ENCODE results near the gene ARRDC1. TPM values are rescaled to one million over a fixed set of nuclear protein-coding genes. Genes with fewer than 3 reads are reported as not detected.

The ARRDC1 gene
- total RNA-seq, 2 donors from 2014 or later, result 78.1 to 93.6 TPM

DNA sequence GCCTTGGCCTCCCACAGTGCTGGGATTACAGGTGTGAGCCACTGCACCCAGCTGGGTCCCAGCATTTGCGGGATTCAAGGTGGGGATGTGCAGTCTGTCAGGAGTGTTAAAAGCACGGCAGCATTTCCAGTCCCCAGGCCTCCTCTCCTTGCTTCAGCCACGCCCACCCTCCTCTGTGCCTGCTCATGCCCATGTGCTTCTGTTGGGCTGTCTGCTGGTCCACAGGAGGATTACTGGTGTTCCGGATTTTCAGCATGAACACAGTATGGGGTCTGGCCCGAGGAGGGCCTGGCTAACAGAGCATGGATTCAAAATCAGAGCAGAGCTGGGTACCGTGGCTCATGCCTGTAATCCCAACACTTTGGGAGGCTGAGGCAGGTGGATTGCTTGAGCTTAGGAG, 5.5 kb downstream of the ARRDC1 start:
- Histone ChIP-seq H3K36me3 (replicated peaks in 1 of 2; ENCODE audit: insufficient read depth in 1 of 2, low read depth in 2 of 2) (peaks cover 0 to 9% of the 10 kb centered on the region in 2 donors), H3K9me3 (no peaks in the 10 kb centered on the region), H3K27ac (peak overlapping the region; percentile 88 to 98 (median 92)), H3K27me3 (no peaks in the 10 kb centered on the region), H3K4me3 (no peak overlapping the region), H3K4me1 (peaks cover 78% of the 10 kb centered on the region)
- TF ChIP-seq, protein P1, sequence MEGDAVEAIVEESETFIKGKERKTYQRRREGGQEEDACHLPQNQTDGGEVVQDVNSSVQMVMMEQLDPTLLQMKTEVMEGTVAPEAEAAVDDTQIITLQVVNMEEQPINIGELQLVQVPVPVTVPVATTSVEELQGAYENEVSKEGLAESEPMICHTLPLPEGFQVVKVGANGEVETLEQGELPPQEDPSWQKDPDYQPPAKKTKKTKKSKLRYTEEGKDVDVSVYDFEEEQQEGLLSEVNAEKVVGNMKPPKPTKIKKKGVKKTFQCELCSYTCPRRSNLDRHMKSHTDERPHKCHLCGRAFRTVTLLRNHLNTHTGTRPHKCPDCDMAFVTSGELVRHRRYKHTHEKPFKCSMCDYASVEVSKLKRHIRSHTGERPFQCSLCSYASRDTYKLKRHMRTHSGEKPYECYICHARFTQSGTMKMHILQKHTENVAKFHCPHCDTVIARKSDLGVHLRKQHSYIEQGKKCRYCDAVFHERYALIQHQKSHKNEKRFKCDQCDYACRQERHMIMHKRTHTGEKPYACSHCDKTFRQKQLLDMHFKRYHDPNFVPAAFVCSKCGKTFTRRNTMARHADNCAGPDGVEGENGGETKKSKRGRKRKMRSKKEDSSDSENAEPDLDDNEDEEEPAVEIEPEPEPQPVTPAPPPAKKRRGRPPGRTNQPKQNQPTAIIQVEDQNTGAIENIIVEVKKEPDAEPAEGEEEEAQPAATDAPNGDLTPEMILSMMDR (IDR thresholded peaks at IDR 0.05), result no peak
- no peak for TF ChIP-seq POLR2A (IDR thresholded peaks at IDR 0.05)
- 84 to 90% methylated on average over 5 to 6 of the region's 6 CpGs for WGBS, 2 donors
- ATAC-seq (no peak), DNase-seq (no peak)
- intact Hi-C loops (cut with DNase I), result no loop called here

DNA sequence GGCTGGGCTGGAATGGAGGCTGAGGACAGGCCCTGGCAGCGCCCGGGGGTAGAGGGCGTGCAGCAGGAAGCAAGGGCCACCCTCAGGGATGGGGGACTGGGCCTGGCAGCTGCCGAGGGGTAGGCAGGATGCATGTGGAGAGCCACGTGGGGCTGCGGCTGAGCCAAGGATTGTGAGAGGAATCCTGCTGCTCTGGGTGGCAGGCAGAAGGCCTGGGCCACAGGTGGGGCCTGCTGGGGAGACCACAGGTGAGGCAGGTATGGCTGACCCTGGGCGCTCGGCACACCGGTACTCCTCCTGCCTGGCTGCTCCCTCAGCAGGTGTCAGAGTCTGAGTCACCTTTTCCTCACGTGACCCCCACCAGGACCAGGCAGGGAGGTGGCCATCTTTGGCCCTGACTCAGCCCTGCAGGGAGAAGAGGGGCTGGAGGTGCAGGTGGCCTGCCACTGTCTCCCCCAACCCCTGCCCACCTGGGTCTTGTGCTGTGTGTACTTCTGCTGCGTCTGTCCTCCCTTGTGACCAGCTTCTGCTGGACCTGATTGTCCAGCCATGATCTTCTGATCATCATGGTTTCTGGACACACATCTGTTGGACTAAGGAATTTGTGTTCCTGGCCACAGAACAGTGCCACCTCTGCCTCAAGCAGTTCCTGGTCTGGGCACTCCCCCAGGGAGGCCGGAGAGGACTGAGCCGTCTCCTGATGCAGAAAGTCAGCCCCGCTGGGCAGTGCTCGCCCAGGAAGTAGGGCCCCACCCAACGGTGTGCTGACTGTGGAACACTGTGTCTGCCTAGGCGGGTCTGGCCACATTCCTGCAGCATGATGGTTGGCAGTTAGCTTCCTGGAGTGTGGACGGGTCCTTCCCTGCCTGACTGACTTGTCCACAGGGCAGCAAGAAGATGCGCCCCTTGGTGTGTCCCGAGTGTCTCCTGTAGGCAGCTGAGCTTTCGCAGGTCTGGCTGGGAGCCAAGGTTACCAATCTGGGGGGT, 6.4 kb downstream of the ARRDC1 start:
- intact Hi-C loops (cut with DNase I), result no loop called here
- Histone ChIP-seq H3K4me3 (no peak overlapping the region), H3K27ac (peak overlapping the region; percentile 88 to 98 (median 92)), H3K4me1 (peaks cover 71% of the 10 kb centered on the region), H3K27me3 (no peaks in the 10 kb centered on the region), H3K9me3 (no peaks in the 10 kb centered on the region), H3K36me3 (replicated peaks in 1 of 2; ENCODE audit: insufficient read depth in 1 of 2, low read depth in 2 of 2) (peaks cover 0 to 9% of the 10 kb centered on the region in 2 donors)
- 29 to 36% methylated on average over 5 to 21 of the region's 21 CpGs for WGBS, 2 donors
- TF ChIP-seq POLR2A (IDR thresholded peaks at IDR 0.05), result peak; percentile 52 to 81 (median 75)
- TF ChIP-seq, protein P1 (IDR thresholded peaks at IDR 0.05), result no peak
- DNase-seq (peak; percentile 84 to 96 (median 88)), ATAC-seq (peak; percentile 85)

DNA sequence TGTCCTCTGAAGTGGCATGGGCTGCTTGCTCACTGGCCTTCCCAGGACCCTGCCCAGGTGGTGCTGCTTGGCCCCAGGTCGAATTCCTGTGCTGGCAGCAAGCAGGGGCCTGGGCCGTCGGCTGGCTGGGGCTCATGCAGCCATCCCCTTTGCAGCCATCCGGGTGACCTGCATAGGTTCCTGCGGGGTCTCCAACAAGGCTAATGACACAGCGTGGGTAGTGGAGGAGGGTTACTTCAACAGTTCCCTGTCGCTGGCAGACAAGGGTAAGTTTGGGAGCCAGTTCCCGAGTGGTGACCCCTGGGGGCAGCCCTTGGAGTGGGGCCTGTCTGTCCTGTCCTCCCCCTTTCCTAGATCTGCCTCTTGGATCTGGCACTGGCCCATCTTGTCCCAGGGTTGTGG, 7.3 kb downstream of the ARRDC1 start:
- intact Hi-C loops (cut with DNase I), result no loop called here
- Histone ChIP-seq H3K36me3 (replicated peaks in 1 of 2; ENCODE audit: insufficient read depth in 1 of 2, low read depth in 2 of 2) (peaks cover 0 to 9% of the 10 kb centered on the region in 2 donors), H3K4me1 (peaks cover 71% of the 10 kb centered on the region), H3K9me3 (no peaks in the 10 kb centered on the region), H3K27me3 (no peaks in the 10 kb centered on the region), H3K4me3 (no peak overlapping the region), H3K27ac (peak overlapping the region; percentile 88 to 98 (median 92))
- TF ChIP-seq, protein P1 (IDR thresholded peaks at IDR 0.05), result no peak
- 70% methylated on average over 8 of the region's 8 CpGs; no CpG with 5 or more reads in 1 of the 2 donors for WGBS, 2 donors
- ATAC-seq (no peak), DNase-seq (peak in 1 of 4 donors; percentile 27)

DNA sequence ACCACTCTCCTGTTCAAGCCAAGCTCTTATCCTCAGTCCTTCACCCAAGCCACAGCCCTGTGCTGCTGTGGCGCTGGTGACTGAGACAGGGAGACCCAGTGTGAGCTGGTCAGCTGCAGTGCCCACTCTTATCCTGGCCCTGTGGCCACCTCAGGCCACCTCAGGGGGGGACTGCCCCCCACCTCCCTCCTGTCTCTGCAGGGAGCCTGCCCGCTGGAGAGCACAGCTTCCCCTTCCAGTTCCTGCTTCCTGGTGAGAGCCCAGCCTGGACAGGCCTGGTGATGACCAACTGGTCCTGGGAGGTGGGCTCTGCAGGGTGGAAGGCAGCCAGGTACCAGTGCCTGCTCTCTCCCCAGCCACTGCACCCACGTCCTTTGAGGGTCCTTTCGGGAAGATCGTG, 7.8 kb downstream of the ARRDC1 start:
- DNase-seq (peak in 1 of 4 donors; percentile 29), ATAC-seq (no peak)
- Histone ChIP-seq H3K4me1 (peaks cover 69% of the 10 kb centered on the region), H3K27me3 (no peaks in the 10 kb centered on the region), H3K27ac (peak overlapping the region; percentile 88 to 98 (median 92)), H3K36me3 (replicated peaks in 1 of 2; ENCODE audit: insufficient read depth in 1 of 2, low read depth in 2 of 2) (peaks cover 0 to 9% of the 10 kb centered on the region in 2 donors), H3K9me3 (no peaks in the 10 kb centered on the region), H3K4me3 (no peak overlapping the region)
- TF ChIP-seq, protein P1 (IDR thresholded peaks at IDR 0.05), result no peak
- TF ChIP-seq POLR2A (IDR thresholded peaks at IDR 0.05), result no peak
- 63 to 79% methylated on average over 4 to 5 of the region's 5 CpGs for WGBS, 2 donors
- intact Hi-C loops (cut with DNase I), result no loop called here
